ENCODE data around the gene LONP2.
"Not testable (repeated sequence)": the region's sequence is repeated elsewhere in the genome, so short reads cannot be mapped to it uniquely, and the experiment has no call there.

Gene LONP2

DNA sequence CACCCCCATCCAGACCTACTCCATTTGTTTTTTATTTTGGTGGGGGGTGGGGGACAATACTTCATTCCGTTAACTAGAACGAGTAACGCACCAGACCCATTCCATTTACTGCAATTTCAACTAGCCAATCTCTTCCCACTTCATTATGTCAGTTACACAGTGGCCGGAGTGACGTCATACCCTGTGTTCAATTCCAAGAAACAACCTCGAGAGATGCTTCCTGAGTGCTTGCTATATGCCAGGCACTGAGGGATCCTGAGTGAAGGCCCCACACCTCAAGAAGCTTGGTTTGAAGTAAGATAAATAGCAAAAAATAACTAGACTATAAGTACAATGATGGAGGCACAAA, 150.2 kb downstream of the LONP2 start:
- TF ChIP-seq, protein P1, sequence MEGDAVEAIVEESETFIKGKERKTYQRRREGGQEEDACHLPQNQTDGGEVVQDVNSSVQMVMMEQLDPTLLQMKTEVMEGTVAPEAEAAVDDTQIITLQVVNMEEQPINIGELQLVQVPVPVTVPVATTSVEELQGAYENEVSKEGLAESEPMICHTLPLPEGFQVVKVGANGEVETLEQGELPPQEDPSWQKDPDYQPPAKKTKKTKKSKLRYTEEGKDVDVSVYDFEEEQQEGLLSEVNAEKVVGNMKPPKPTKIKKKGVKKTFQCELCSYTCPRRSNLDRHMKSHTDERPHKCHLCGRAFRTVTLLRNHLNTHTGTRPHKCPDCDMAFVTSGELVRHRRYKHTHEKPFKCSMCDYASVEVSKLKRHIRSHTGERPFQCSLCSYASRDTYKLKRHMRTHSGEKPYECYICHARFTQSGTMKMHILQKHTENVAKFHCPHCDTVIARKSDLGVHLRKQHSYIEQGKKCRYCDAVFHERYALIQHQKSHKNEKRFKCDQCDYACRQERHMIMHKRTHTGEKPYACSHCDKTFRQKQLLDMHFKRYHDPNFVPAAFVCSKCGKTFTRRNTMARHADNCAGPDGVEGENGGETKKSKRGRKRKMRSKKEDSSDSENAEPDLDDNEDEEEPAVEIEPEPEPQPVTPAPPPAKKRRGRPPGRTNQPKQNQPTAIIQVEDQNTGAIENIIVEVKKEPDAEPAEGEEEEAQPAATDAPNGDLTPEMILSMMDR (IDR thresholded peaks at IDR 0.05; ENCODE audit: low read length): no peak
- Histone ChIP-seq H4K20me1 (ENCODE audit: insufficient read depth, low read length) (no peaks in the 10 kb centered on the region), H3K27ac (ENCODE audit: low read depth, low read length, poor library complexity, severe bottlenecking) (no peak overlapping the region), H3K4me2 (ENCODE audit: low read length) (no peak overlapping the region), H2AFZ (ENCODE audit: low read length) (no peak overlapping the region), H3K27me3 (ENCODE audit: insufficient read depth, low read length) (no peaks in the 10 kb centered on the region), H3K36me3 (ENCODE audit: insufficient read depth, low read length) (no peaks in the 10 kb centered on the region), H3K9ac (ENCODE audit: low read length) (no peak overlapping the region), H3K9me2 (ENCODE audit: low read depth, low read length) (no peaks in the 10 kb centered on the region), H3F3A (ENCODE audit: insufficient read depth, low read length) (no peaks in the 10 kb centered on the region), H3K9me3 (ENCODE audit: low read length) (no peaks in the 10 kb centered on the region), H3K4me1 (ENCODE audit: insufficient read depth, low read length, severe bottlenecking) (no peaks in the 10 kb centered on the region), H3K79me2 (ENCODE audit: insufficient read depth, low read length) (no peaks in the 10 kb centered on the region), H3K4me3 (ENCODE audit: low read depth, low read length, poor library complexity, severe bottlenecking) (no peak overlapping the region)

DNA sequence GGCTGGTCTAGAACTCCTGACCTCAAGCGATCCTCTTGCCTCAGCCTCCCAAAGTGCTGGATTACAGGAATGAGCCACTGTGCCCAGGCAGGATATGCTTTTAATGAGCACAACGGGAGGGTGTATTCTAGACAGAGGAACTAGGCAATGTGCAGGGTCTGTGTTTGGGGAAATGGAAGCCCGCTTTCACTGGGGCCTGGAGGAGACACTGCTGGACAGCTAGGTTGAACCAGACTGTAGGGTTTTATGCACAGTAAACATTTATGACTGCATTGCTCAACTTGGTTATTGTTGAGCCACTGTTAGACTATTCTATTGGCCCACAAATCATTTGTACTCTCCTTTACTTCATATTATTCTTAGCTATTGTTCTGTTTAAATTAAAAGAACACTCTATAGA, 151.3 kb downstream of the LONP2 start:
- H2AFZ ChIP-seq (ENCODE audit: low read length): no peak overlapping the region
- H3K4me2 ChIP-seq (ENCODE audit: low read length): no peak overlapping the region
- no peak overlapping the region for H3K4me3 ChIP-seq (ENCODE audit: low read depth, low read length, poor library complexity, severe bottlenecking)
- no peak for TF ChIP-seq EZH2 (IDR thresholded peaks at IDR 0.05; ENCODE audit: borderline replicate concordance, low read length)
- TF ChIP-seq, protein P1 (IDR thresholded peaks at IDR 0.05; ENCODE audit: low read length): no peak
- H3K27ac ChIP-seq (ENCODE audit: low read depth, low read length, poor library complexity, severe bottlenecking): no peak overlapping the region
- no peaks in the 10 kb centered on the region for H3K9me3 ChIP-seq (ENCODE audit: low read length)
- no peaks in the 10 kb centered on the region for H3F3A ChIP-seq (ENCODE audit: insufficient read depth, low read length)
- no peaks in the 10 kb centered on the region for H4K20me1 ChIP-seq (ENCODE audit: insufficient read depth, low read length)
- no peaks in the 10 kb centered on the region for H3K79me2 ChIP-seq (ENCODE audit: insufficient read depth, low read length)
- H3K36me3 ChIP-seq (ENCODE audit: insufficient read depth, low read length): no peaks in the 10 kb centered on the region
- no peaks in the 10 kb centered on the region for H3K9me2 ChIP-seq (ENCODE audit: low read depth, low read length)
- H3K4me1 ChIP-seq (ENCODE audit: insufficient read depth, low read length, severe bottlenecking): no peaks in the 10 kb centered on the region
- H3K27me3 ChIP-seq (ENCODE audit: insufficient read depth, low read length): no peaks in the 10 kb centered on the region
- no peak overlapping the region for H3K9ac ChIP-seq (ENCODE audit: low read length)

DNA sequence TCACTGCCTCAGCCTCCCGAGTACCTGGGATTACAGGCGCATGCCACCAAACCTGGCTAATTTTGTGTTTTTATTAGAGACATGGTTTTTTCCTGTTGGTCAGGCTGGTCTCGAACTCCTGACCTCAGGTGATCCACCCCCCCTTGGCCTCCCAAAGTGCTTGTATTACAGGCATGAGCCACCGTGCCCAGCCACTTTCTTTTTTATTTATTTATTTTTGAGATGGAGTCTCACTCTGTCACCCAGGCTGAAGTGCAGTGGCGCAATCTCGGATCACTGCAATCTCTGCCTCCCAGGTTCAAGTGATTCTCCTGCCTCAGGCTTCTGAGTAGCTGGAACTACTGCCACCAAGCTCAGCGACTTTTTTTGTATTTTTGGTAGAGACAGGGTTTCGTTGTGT, 158.4 kb downstream of the LONP2 start:
- not testable (repeated sequence) for H3K9me3 ChIP-seq (ENCODE audit: low read length); H3K79me2 ChIP-seq (ENCODE audit: insufficient read depth, low read length); H3K4me1 ChIP-seq (ENCODE audit: insufficient read depth, low read length, severe bottlenecking); H3K9ac ChIP-seq (ENCODE audit: low read length); H3F3A ChIP-seq (ENCODE audit: insufficient read depth, low read length); H4K20me1 ChIP-seq (ENCODE audit: insufficient read depth, low read length); H3K27me3 ChIP-seq (ENCODE audit: insufficient read depth, low read length); H3K36me3 ChIP-seq (ENCODE audit: insufficient read depth, low read length); H3K9me2 ChIP-seq (ENCODE audit: low read depth, low read length); H2AFZ ChIP-seq (ENCODE audit: low read length); H3K27ac ChIP-seq (ENCODE audit: low read depth, low read length, poor library complexity, severe bottlenecking); H3K4me2 ChIP-seq (ENCODE audit: low read length); H3K4me3 ChIP-seq (ENCODE audit: low read depth, low read length, poor library complexity, severe bottlenecking)

DNA sequence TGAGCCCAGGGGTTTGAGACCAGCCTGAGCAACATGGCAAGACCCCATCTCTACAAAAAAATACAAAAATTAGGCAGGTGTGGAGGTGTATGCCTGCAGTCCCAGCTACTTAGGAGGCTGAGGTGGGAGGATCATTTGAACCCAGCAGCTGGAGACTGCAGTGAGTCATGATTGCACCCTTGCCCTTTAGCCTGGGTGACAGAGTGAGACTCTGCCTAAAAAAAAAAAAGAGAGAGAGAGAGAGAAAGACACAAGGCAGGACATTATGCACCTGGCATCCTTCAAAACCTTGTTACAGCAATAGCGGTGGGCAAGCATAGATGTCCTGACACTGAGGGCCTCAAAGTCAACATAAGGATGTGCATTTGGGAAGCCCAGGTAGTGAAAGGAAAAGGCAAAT, 161.1 kb downstream of the LONP2 start:
- Histone ChIP-seq H3K27ac (ENCODE audit: low read depth, low read length, poor library complexity, severe bottlenecking) (no peak overlapping the region), H3K9ac (ENCODE audit: low read length) (no peak overlapping the region), H3F3A (ENCODE audit: insufficient read depth, low read length) (no peaks in the 10 kb centered on the region), H3K4me1 (ENCODE audit: insufficient read depth, low read length, severe bottlenecking) (no peaks in the 10 kb centered on the region), H3K4me2 (ENCODE audit: low read length) (no peak overlapping the region), H3K36me3 (ENCODE audit: insufficient read depth, low read length) (no peaks in the 10 kb centered on the region), H4K20me1 (ENCODE audit: insufficient read depth, low read length) (no peaks in the 10 kb centered on the region), H3K9me3 (ENCODE audit: low read length) (no peaks in the 10 kb centered on the region), H3K79me2 (ENCODE audit: insufficient read depth, low read length) (no peaks in the 10 kb centered on the region), H3K27me3 (ENCODE audit: insufficient read depth, low read length) (no peaks in the 10 kb centered on the region), H2AFZ (ENCODE audit: low read length) (no peak overlapping the region), H3K9me2 (ENCODE audit: low read depth, low read length) (no peaks in the 10 kb centered on the region), H3K4me3 (ENCODE audit: low read depth, low read length, poor library complexity, severe bottlenecking) (no peak overlapping the region)
- TF ChIP-seq, protein P1 (IDR thresholded peaks at IDR 0.05; ENCODE audit: low read length): no peak
- TF ChIP-seq EZH2 (IDR thresholded peaks at IDR 0.05; ENCODE audit: borderline replicate concordance, low read length): no peak
